K562 (cell line): Measurements from ENCODE around the gene RGS7. TPM values are rescaled to one million over a fixed set of nuclear protein-coding genes. Genes with fewer than 3 reads are reported as not detected.

Source experiments
- ATAC-seq: fragments of 200-7000 bp; cut with Tn5 transposase; 3 replicates; pipeline ENCODE4 v1.9.1; 2020; ENCODE audit warnings: moderate library complexity
- BruUV-seq: library from RNA; stranded (reverse); fragments of 400-500 nt; replicated peaks from 2 replicates; lab custom pipeline; 2021; lab: Mats Ljungman, UMichigan
- CTCF ChIA-PET: fragments of 300-600 bp; formaldehyde crosslinking; extraction: SDS; loops from one replicate; lab custom pipeline; 2021; ENCODE audit warnings: low intra/inter-chr PET ratio; lab: Yijun Ruan, JAX
- POLR2A ChIA-PET: fragments of 300-600, 350-650 bp; sonication (Branson Sonifier 250); formaldehyde crosslinking; extraction: SDS; loops from one replicate; lab custom pipeline; 2021; ENCODE audit warnings: antibody characterized with exemption, inconsistent platforms; lab: Yijun Ruan, JAX
- DNase-seq, 4 experiments: peaks; one replicate each; pipeline versions ENCODE4 v3.0.0 to v3.0.0-alpha.2; 2011 to 2018; ENCODE audit warnings: low spot score in 3 of 4, mixed read lengths in 3 of 4; ENCODE audit errors: extremely low read depth in 1 of 4
- FAIRE-seq: peaks from 2 replicates; lab custom pipeline; 2011; peaks lifted over from hg19 to GRCh38; lab: Jason Lieb, UNC
- H2AFZ ChIP-seq: 2 replicates; pipeline ENCODE4 v1.6.0; 2011; ENCODE audit warnings: low read depth, low read length, control low read depth, inconsistent platforms
- H3K27ac ChIP-seq: fragments of 200-600 bp; 3 replicates; pipeline ENCODE4 v1.8.0; 2011; ENCODE audit warnings: low read depth, mild to moderate bottlenecking, control low read depth, inconsistent platforms, low read length, moderate library complexity, mixed read lengths; ENCODE audit errors: extremely low read depth
- H3K27me3 ChIP-seq, 2 experiments: fragments of 300-600 bp in 1 of 2; 2 replicates in 1 of 2; 3 replicates in 1 of 2; pipeline versions ENCODE4 v1.6.0 to v1.8.0; 2011; ENCODE audit warnings: inconsistent platforms in 2 of 2, low read length in 2 of 2, mild to moderate bottlenecking in 1 of 2, mixed read lengths in 1 of 2, moderate library complexity in 1 of 2; ENCODE audit not compliant: control insufficient read depth in 2 of 2, insufficient read depth in 2 of 2
- H3K36me3 ChIP-seq: fragments of 300-600 bp; 3 replicates; pipeline ENCODE4 v1.8.0; 2011; ENCODE audit warnings: mild to moderate bottlenecking, low read length, inconsistent platforms; ENCODE audit not compliant: control insufficient read depth, insufficient read depth
- H3K4me1 ChIP-seq, 2 experiments: fragments of 200-600 bp in 1 of 2; replicated peaks in 1 of 2; 2 replicates in 1 of 2; 3 replicates in 1 of 2; pipeline versions ENCODE4 v1.5.1 to v1.8.0; 2011; ENCODE audit warnings: inconsistent platforms in 2 of 2, low read length in 2 of 2, mild to moderate bottlenecking in 1 of 2, mixed read lengths in 1 of 2, moderate library complexity in 1 of 2; ENCODE audit not compliant: control insufficient read depth in 2 of 2, insufficient read depth in 2 of 2
- H3K4me2 ChIP-seq: 2 replicates; pipeline ENCODE4 v1.6.1; 2011; ENCODE audit warnings: low read length, control low read depth, inconsistent platforms, mixed read lengths; ENCODE audit not compliant: insufficient read depth
- H3K4me3 ChIP-seq: fragments of 200-600 bp; sonication (generic), shearing (Covaris generic); 2 replicates; pipeline ENCODE4 v1.5.1; 2016; ENCODE audit warnings: control low read depth, inconsistent platforms
- H3K79me2 ChIP-seq: fragments of 200-600 bp; 3 replicates; pipeline ENCODE4 v1.8.0; 2011; ENCODE audit warnings: low read length, inconsistent platforms; ENCODE audit not compliant: control insufficient read depth, insufficient read depth
- H3K9ac ChIP-seq, 2 experiments: 2 replicates each; pipeline versions ENCODE4 v1.6.0 to v1.6.1; 2011; ENCODE audit warnings: low read depth in 2 of 2, low read length in 2 of 2, control low read depth in 1 of 2, inconsistent platforms in 1 of 2, mild to moderate bottlenecking in 1 of 2, mixed read lengths in 1 of 2; ENCODE audit not compliant: insufficient read depth in 1 of 2
- H3K9me1 ChIP-seq: one replicate; pipeline ENCODE4 v1.6.0; 2011; ENCODE audit warnings: inconsistent platforms, mild to moderate bottlenecking, low read length, moderate library complexity; ENCODE audit not compliant: control insufficient read depth, insufficient read depth
- H3K9me3 ChIP-seq: replicated peaks from 2 replicates; pipeline ENCODE4 v1.5.1; 2011; ENCODE audit warnings: low read depth, low read length, inconsistent platforms; ENCODE audit not compliant: control insufficient read depth, insufficient read depth
- H4K20me1 ChIP-seq: replicated peaks from 2 replicates; pipeline ENCODE4 v1.6.1; 2011; ENCODE audit warnings: low read length, inconsistent platforms, mixed read lengths; ENCODE audit not compliant: control insufficient read depth, insufficient read depth
- ARNT ChIP-seq, 2 experiments: fragments of 450-650 bp; IDR thresholded peaks; 2 replicates each; pipeline ENCODE4 v1.6.1; 2016; ENCODE audit warnings: mild to moderate bottlenecking in 1 of 2
- GABPB1 ChIP-seq: sonication (generic); formaldehyde crosslinking; IDR thresholded peaks from 2 replicates; pipeline ENCODE4 v1.8.0; 2022; ENCODE audit warnings: mild to moderate bottlenecking, missing genetic modification reagents
- MECOM ChIP-seq: fragments of 250-450 bp; sonication (Bioruptor Pico); IDR thresholded peaks from 2 replicates; pipeline ENCODE4 v1.8.0; 2022; ENCODE audit warnings: inconsistent platforms
- NR4A1 ChIP-seq, 2 experiments: fragments of 250-450 bp in 1 of 2; fragments of 450-650 bp in 1 of 2; sonication (Bioruptor Pico) in 1 of 2; IDR thresholded peaks; 2 replicates each; pipeline versions ENCODE4 v1.4.0 to v1.6.1; 2016 to 2020; ENCODE audit warnings: mild to moderate bottlenecking in 2 of 2, missing compliant biosample characterization in 1 of 2, missing genetic modification characterization in 1 of 2, moderate library complexity in 1 of 2
- PML ChIP-seq: IDR thresholded peaks from 2 replicates; pipeline ENCODE4 v1.6.1; 2012; ENCODE audit warnings: low read length, inconsistent platforms
- PTBP1 ChIP-seq: fragments of 200-400 bp; formaldehyde crosslinking; IDR thresholded peaks from 2 replicates; pipeline ENCODE4 v1.6.1; 2017; ENCODE audit warnings: low read depth, low read length
- RAD21 ChIP-seq, 2 experiments: fragments of 250-450 bp in 1 of 2; fragments of 450-650 bp in 1 of 2; sonication (Bioruptor Pico) in 1 of 2; formaldehyde crosslinking in 1 of 2; IDR thresholded peaks in 1 of 2; conservative IDR thresholded peaks in 1 of 2; 2 replicates each; pipeline versions ENCODE4 v1.4.0 to v1.8.0; 2020 to 2022; ENCODE audit warnings: mild to moderate bottlenecking in 2 of 2, moderate library complexity in 1 of 2
- SOX6 ChIP-seq: fragments of 450-650 bp; IDR thresholded peaks from 2 replicates; pipeline ENCODE4 v1.6.1; 2014; ENCODE audit warnings: mild to moderate bottlenecking
- ZNF165 ChIP-seq: fragments of 250-450 bp; sonication (Bioruptor Pico); IDR thresholded peaks from 2 replicates; pipeline ENCODE4 v1.4.0; 2020; ENCODE audit warnings: borderline replicate concordance
- ZNF232 ChIP-seq: sonication (generic); formaldehyde crosslinking; IDR thresholded peaks from 2 replicates; pipeline ENCODE4 v1.8.0; 2022; ENCODE audit warnings: mild to moderate bottlenecking, missing genetic modification reagents
- ZNF384 ChIP-seq: IDR thresholded peaks from 2 replicates; pipeline ENCODE4 v1.6.1; 2012; ENCODE audit warnings: low read depth, low read length, improper control_type of control experiment
- ZNF398 ChIP-seq: fragments of 250-450 bp; sonication (Bioruptor Pico); IDR thresholded peaks from 2 replicates; pipeline ENCODE4 v1.8.0; 2021; ENCODE audit warnings: moderate library complexity, mild to moderate bottlenecking, inconsistent platforms
- ZNF436 ChIP-seq: fragments of 250-450, 450-650 bp; sonication (Bioruptor Pico); formaldehyde crosslinking; IDR thresholded peaks from 2 replicates; pipeline ENCODE4 v1.7.0; 2020; ENCODE audit warnings: mild to moderate bottlenecking
- ZNF561 ChIP-seq: fragments of 450-650 bp; formaldehyde crosslinking; conservative IDR thresholded peaks from 2 replicates; pipeline ENCODE4 v1.4.0; 2020; ENCODE audit warnings: mild to moderate bottlenecking, moderate library complexity
- WGBS: fragments of 100-300 bp; shearing (Covaris generic); methylation state at CpG from one replicate; pipeline ENCODE4 v1.1.6; 2016; ENCODE audit warnings: low coverage, mixed read lengths; ENCODE audit not compliant: insufficient coverage; ENCODE audit errors: missing lambda C conversion rate; 5-methylcytosine and 5-hydroxymethylcytosine counted together
- in situ Hi-C: fragments of 300-500 bp; cut with MboI; formaldehyde crosslinking; loops from 4 replicates; pipeline ENCODE4 v1.15.0; 2018; ENCODE audit warnings: inconsistent platforms, mixed read lengths
- intact Hi-C: fragments of 100-400 bp; cut with micrococcal nuclease; formaldehyde crosslinking; loops from 2 replicates; pipeline ENCODE4 v1.14.2; 2022
- polyA plus RNA-seq, 8 experiments: library from polyadenylated mRNA; depleted of rRNA in 4 of 8; stranded (reverse) in 5 of 8; unstranded in 3 of 8; fragments of >200 nt; fragmentation: Nextera tagmentation in 2 of 8; fragmentation: Illumina TruSeq in 1 of 8; extraction: Ambion mirVana in 2 of 8; extraction: Trizol in 1 of 8; gene quantifications; 2 replicates each; pipeline versions ENCODE4 v1.2.1 to v1.2.3, GENCODE V29; 2011 to 2014; ENCODE audit warnings: inconsistent platforms in 1 of 8, missing spikeins in 1 of 8
- total RNA-seq, 7 experiments: library from RNA; depleted of rRNA in 6 of 7; stranded (reverse); fragments of >200 nt in 6 of 7; fragmentation: Illumina TruSeq in 2 of 7; extraction: Trizol in 2 of 7; gene quantifications; 2 replicates each; pipeline versions ENCODE4 v1.2.1 to v1.2.3, GENCODE V29; 2011 to 2021; ENCODE audit warnings: low replicate concordance in 1 of 7
- TF ChIP-seq, protein P1 (sequence below): fragments of 250-450 bp; sonication (Bioruptor Pico); IDR thresholded peaks from 2 replicates; pipeline ENCODE4 v1.6.1; 2021; ENCODE audit warnings: mild to moderate bottlenecking
- TF ChIP-seq, protein P2 (sequence below): fragments of 250-450 bp; sonication (Bioruptor Pico); IDR thresholded peaks from 2 replicates; pipeline ENCODE4 v1.8.0; 2022; ENCODE audit warnings: inconsistent platforms, mild to moderate bottlenecking, moderate library complexity, borderline replicate concordance
- TF ChIP-seq, protein P3 (sequence below): fragments of 250-450 bp; sonication (Bioruptor Pico); IDR thresholded peaks from 2 replicates; pipeline ENCODE4 v1.5.0; 2020; ENCODE audit warnings: mild to moderate bottlenecking

The RGS7 gene
- total and polyA plus RNA-seq, 9 of the 15 experiments (the other 6 are each of a cell fraction or from before 2014, with no cell fraction given): not detected

DNA sequence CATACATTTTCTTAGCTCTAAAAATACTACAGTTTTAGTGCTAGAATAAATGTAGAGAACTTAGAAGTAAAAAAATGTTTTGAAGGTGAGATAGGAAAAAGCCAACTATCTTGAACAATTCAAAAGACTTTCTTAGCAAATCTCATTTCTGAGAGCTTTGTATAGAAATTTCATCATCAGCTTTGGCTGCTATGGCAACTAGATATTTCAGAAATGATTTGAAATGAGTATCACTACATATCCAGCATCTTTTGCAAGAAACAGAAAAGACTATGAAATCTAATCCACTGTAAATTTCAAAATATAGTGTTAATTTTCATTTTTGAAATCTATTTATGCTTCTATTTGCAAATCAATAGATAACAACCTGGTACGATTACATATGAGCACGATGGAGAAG is 57.7 kb downstream of the RGS7 start:
- in situ Hi-C loops (no loop called here), intact Hi-C loops (no loop called here)
- Histone ChIP-seq H3K4me2 (no peak overlapping the region), H3K4me3 (no peak overlapping the region), H3K27ac (no peak overlapping the region), H3K9me3 (no peaks in the 10 kb centered on the region), H3K4me1 (no peaks in the 10 kb centered on the region), H3K36me3 (no peaks in the 10 kb centered on the region), H4K20me1 (no peaks in the 10 kb centered on the region), H3K9ac (no peak overlapping the region), H2AFZ (no peak overlapping the region), H3K9me1 (no peaks in the 10 kb centered on the region), H3K27me3 (no peaks in the 10 kb centered on the region), H3K79me2 (no peaks in the 10 kb centered on the region)
- ATAC-seq: no peak
- CTCF ChIA-PET: interaction anchor here (0.6 kb wide), 1 partner anchor 898 kb away, joined by 3 read pairs; no protein-coding TSS in a partner anchor
- TF ChIP-seq NR4A1 (CRISPR knock-in tag; IDR thresholded peaks at IDR 0.05) (no peak), NR4A1 (tag; IDR thresholded peaks at IDR 0.05) (no peak), PTBP1 (no peak), SOX6 (no peak), ARNT (IDR thresholded peaks at IDR 0.05) (no peak), ZNF232 (CRISPR knock-in tag) (no peak), ZNF436 (CRISPR knock-in tag) (no peak), ZNF561 (CRISPR knock-in tag) (no peak), MECOM (CRISPR knock-in tag) (no peak), PML (no peak), ZNF384 (no peak), ZNF398 (CRISPR knock-in tag) (no peak), RAD21 (CRISPR knock-in tag; conservative IDR thresholded peaks at IDR 0.05 in 1 of 2, IDR thresholded peaks at IDR 0.05 in 1 of 2) (no peak), GABPB1 (CRISPR knock-in tag) (no peak), ZNF165 (CRISPR knock-in tag) (no peak)
- TF ChIP-seq, protein P1, sequence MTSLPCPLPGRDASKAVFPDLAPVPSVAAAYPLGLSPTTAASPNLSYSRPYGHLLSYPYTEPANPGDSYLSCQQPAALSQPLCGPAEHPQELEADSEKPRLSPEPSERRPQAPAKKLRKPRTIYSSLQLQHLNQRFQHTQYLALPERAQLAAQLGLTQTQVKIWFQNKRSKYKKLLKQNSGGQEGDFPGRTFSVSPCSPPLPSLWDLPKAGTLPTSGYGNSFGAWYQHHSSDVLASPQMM (CRISPR knock-in tag): no peak
- TF ChIP-seq, protein P2, sequence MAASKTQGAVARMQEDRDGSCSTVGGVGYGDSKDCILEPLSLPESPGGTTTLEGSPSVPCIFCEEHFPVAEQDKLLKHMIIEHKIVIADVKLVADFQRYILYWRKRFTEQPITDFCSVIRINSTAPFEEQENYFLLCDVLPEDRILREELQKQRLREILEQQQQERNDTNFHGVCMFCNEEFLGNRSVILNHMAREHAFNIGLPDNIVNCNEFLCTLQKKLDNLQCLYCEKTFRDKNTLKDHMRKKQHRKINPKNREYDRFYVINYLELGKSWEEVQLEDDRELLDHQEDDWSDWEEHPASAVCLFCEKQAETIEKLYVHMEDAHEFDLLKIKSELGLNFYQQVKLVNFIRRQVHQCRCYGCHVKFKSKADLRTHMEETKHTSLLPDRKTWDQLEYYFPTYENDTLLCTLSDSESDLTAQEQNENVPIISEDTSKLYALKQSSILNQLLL (CRISPR knock-in tag): no peak
- TF ChIP-seq, protein P3, sequence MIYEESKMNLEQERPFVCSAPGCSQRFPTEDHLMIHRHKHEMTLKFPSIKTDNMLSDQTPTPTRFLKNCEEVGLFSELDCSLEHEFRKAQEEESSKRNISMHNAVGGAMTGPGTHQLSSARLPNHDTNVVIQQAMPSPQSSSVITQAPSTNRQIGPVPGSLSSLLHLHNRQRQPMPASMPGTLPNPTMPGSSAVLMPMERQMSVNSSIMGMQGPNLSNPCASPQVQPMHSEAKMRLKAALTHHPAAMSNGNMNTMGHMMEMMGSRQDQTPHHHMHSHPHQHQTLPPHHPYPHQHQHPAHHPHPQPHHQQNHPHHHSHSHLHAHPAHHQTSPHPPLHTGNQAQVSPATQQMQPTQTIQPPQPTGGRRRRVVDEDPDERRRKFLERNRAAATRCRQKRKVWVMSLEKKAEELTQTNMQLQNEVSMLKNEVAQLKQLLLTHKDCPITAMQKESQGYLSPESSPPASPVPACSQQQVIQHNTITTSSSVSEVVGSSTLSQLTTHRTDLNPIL: no peak
- POLR2A ChIA-PET: no interaction called here
- no TSS peak for BruUV-seq
- DNase-seq: no peak
- 2% methylated on average over 2 of the region's 2 CpGs for WGBS
- no peak for FAIRE-seq
